ENCODE results near the gene PI4KB. TPM values are rescaled to one million over a fixed set of nuclear protein-coding genes. Genes with fewer than 3 reads are reported as not detected.

Gene PI4KB
- total RNA-seq, 4 donors from 2014 or later = 68.0 to 147 (median 83.7) TPM

- no peak for TF ChIP-seq POLR2A (IDR thresholded peaks at IDR 0.05)
- TF ChIP-seq, protein P1, sequence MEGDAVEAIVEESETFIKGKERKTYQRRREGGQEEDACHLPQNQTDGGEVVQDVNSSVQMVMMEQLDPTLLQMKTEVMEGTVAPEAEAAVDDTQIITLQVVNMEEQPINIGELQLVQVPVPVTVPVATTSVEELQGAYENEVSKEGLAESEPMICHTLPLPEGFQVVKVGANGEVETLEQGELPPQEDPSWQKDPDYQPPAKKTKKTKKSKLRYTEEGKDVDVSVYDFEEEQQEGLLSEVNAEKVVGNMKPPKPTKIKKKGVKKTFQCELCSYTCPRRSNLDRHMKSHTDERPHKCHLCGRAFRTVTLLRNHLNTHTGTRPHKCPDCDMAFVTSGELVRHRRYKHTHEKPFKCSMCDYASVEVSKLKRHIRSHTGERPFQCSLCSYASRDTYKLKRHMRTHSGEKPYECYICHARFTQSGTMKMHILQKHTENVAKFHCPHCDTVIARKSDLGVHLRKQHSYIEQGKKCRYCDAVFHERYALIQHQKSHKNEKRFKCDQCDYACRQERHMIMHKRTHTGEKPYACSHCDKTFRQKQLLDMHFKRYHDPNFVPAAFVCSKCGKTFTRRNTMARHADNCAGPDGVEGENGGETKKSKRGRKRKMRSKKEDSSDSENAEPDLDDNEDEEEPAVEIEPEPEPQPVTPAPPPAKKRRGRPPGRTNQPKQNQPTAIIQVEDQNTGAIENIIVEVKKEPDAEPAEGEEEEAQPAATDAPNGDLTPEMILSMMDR (IDR thresholded peaks at IDR 0.05) = no peak
- no peak overlapping the region for H3K4me3 ChIP-seq
- H3K27ac ChIP-seq = no peak overlapping the region
- no peaks in the 10 kb centered on the region for H3K27me3 ChIP-seq
- no peak for DNase-seq
- peaks cover 0 to 87% (median 0%) of the 10 kb centered on the region in 3 donors for H3K36me3 ChIP-seq
- no peaks in the 10 kb centered on the region for H3K9me3 ChIP-seq
- peaks cover 0 to 9% (median 5%) of the 10 kb centered on the region in 4 donors for H3K4me1 ChIP-seq
Observed at GRCh38 chr1:151288502-151288901, 38.7 kb downstream of the PI4KB start.

- H3K4me3 ChIP-seq = no peak overlapping the region
- no peaks in the 10 kb centered on the region for H3K9me3 ChIP-seq
- no peak for DNase-seq
- no peak for TF ChIP-seq POLR2A (IDR thresholded peaks at IDR 0.05)
- TF ChIP-seq, protein P1 (IDR thresholded peaks at IDR 0.05) = no peak
- no peak overlapping the region for H3K27ac ChIP-seq
- H3K27me3 ChIP-seq = no peaks in the 10 kb centered on the region
- H3K36me3 ChIP-seq = peaks cover 0 to 81% (median 0%) of the 10 kb centered on the region in 3 donors
- H3K4me1 ChIP-seq = peaks cover 0 to 15% (median 7%) of the 10 kb centered on the region in 4 donors
Observed at GRCh38 chr1:151287767-151288500, 39.3 kb downstream of the PI4KB start.

GRCh38 chr1:151287341-151287699 is 39.9 kb downstream of the PI4KB start:
- DNase-seq = no peak
- H3K4me3 ChIP-seq = no peak overlapping the region
- TF ChIP-seq, protein P1 (IDR thresholded peaks at IDR 0.05) = no peak
- no peak for TF ChIP-seq POLR2A (IDR thresholded peaks at IDR 0.05)
- peaks cover 0 to 15% (median 7%) of the 10 kb centered on the region in 4 donors for H3K4me1 ChIP-seq
- no peaks in the 10 kb centered on the region for H3K9me3 ChIP-seq
- H3K27ac ChIP-seq = no peak overlapping the region
- H3K27me3 ChIP-seq = no peaks in the 10 kb centered on the region
- H3K36me3 ChIP-seq = peaks cover 0 to 75% (median 0%) of the 10 kb centered on the region in 3 donors

- Histone ChIP-seq H3K4me3 (no peak overlapping the region), H3K36me3 (peaks cover 0 to 71% (median 0%) of the 10 kb centered on the region in 3 donors), H3K9me3 (no peaks in the 10 kb centered on the region), H3K27me3 (no peaks in the 10 kb centered on the region), H3K27ac (no peak overlapping the region), H3K4me1 (peaks cover 0 to 15% (median 7%) of the 10 kb centered on the region in 4 donors)
- no peak for DNase-seq
- TF ChIP-seq, protein P1 (IDR thresholded peaks at IDR 0.05) = no peak
- TF ChIP-seq POLR2A (IDR thresholded peaks at IDR 0.05) = no peak
Observed at GRCh38 chr1:151286619-151287340, 40.4 kb downstream of the PI4KB start.

DNA sequence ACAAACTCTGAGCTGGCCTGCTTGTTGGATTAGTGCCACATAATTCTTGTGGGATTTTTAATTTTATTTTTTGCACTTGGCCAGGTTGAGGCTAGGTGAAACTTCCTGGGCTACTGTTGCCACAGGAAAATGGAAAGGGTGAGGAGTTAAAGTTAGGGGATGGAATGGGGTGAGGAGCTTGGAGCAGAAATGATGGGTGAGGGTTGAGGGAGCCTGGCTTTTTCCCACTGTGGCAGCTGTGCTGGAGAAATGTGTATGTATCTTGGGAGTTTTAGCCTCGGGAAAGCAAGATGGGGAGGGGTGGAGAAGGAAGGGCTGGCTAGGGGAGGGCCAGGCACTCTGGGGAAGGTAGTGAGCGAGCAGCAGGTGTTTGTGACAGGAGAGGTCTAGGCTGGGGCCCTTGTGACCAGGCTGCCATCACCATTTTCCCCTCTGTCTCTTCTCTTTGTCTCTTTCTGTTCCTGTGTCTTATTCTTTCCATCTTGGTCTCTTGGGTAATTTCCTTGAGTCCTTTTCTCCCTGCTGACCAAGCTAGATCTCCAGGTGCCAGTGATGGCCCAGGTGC is 43.1 kb downstream of the PI4KB start:
- no peak for DNase-seq
- Histone ChIP-seq H3K4me1 (peaks cover 0 to 15% (median 11%) of the 10 kb centered on the region in 4 donors), H3K27ac (peak overlapping the region in 1 of 4 donors; percentile 96), H3K4me3 (peak overlapping the region in 1 of 4 donors; percentile 96), H3K36me3 (peaks cover 0 to 44% (median 0%) of the 10 kb centered on the region in 3 donors), H3K27me3 (no peaks in the 10 kb centered on the region), H3K9me3 (no peaks in the 10 kb centered on the region)
- TF ChIP-seq POLR2A (IDR thresholded peaks at IDR 0.05) = no peak
- TF ChIP-seq, protein P1 (IDR thresholded peaks at IDR 0.05) = no peak
